Hematopoietic multipotent progenitor cell treated with erythropoietin and hydrocortisone succinate and interleukin-3 and kit ligand, for 4 days (in vitro differentiated cells): ENCODE results near the gene STUM.
A peak's percentile ranks its signal among the peaks of the same experiment; 100 is the strongest.

Source experiments
- DNase-seq: peaks from one replicate; pipeline ENCODE4 v3.0.0-alpha.2; 2015

Gene STUM

GRCh38 chr1:226643177-226643576 is 94.6 kb downstream of the STUM start:
- peak; percentile 85 for DNase-seq

- peak; percentile 78 for DNase-seq
Observed at GRCh38 chr1:226643611-226644540, 95.3 kb downstream of the STUM start.

GRCh38 chr1:226644541-226645176 is 96.1 kb downstream of the STUM start:
- no peak for DNase-seq

GRCh38 chr1:226645279-226645976 is 96.9 kb downstream of the STUM start:
- no peak for DNase-seq

- no peak for DNase-seq
Observed at GRCh38 chr1:226646026-226646869, 97.7 kb downstream of the STUM start.

GRCh38 chr1:226646870-226647449 is 98.4 kb downstream of the STUM start:
- DNase-seq = no peak

GRCh38 chr1:226647719-226648118 is 99.2 kb downstream of the STUM start:
- DNase-seq = no peak

GRCh38 chr1:226648421-226648820 is 99.9 kb downstream of the STUM start:
- DNase-seq = no peak

GRCh38 chr1:226649244-226649643 is 100.7 kb downstream of the STUM start:
- DNase-seq = no peak

- DNase-seq = peak; percentile 76
Observed at GRCh38 chr1:226649780-226650179, 101.2 kb downstream of the STUM start.

GRCh38 chr1:226650236-226650841 is 101.8 kb downstream of the STUM start:
- DNase-seq = peak; percentile 87

GRCh38 chr1:226651041-226651731 is 102.6 kb downstream of the STUM start:
- DNase-seq = no peak

- no peak for DNase-seq
Observed at GRCh38 chr1:226651732-226652105, 103.2 kb downstream of the STUM start.

GRCh38 chr1:226652613-226653012 is 104.0 kb downstream of the STUM start:
- DNase-seq = no peak

- no peak for DNase-seq
Observed at GRCh38 chr1:226653311-226653921, 104.9 kb downstream of the STUM start.

GRCh38 chr1:226654046-226654667 is 105.6 kb downstream of the STUM start:
- DNase-seq = no peak

- no peak for DNase-seq
Observed at GRCh38 chr1:226654668-226655055, 106.1 kb downstream of the STUM start.

GRCh38 chr1:226655251-226656163 is 106.9 kb downstream of the STUM start:
- peak; percentile 45 for DNase-seq

- no peak for DNase-seq
Observed at GRCh38 chr1:226656201-226656600, 107.6 kb downstream of the STUM start.
